ENCODE data around the gene INTS1.

Gene INTS1

GRCh38 chr7:1428941-1429501, 75.2 kb downstream of the INTS1 start:
- DNase-seq = no peak

GRCh38 chr7:1427064-1427657, 77.0 kb downstream of the INTS1 start:
- no peak for DNase-seq

GRCh38 chr7:1426474-1426873, 77.7 kb downstream of the INTS1 start:
- DNase-seq = no peak

- no peak for DNase-seq
Observed at GRCh38 chr7:1425292-1426136, 78.7 kb downstream of the INTS1 start.

- DNase-seq = no peak
Observed at GRCh38 chr7:1424041-1424440, 80.1 kb downstream of the INTS1 start.

- no peak for DNase-seq
Observed at GRCh38 chr7:1423264-1423811, 80.9 kb downstream of the INTS1 start.

GRCh38 chr7:1422512-1423263, 81.5 kb downstream of the INTS1 start:
- no peak for DNase-seq

- DNase-seq = no peak
Observed at GRCh38 chr7:1421946-1422345, 82.2 kb downstream of the INTS1 start.

GRCh38 chr7:1421020-1421790, 83.0 kb downstream of the INTS1 start:
- DNase-seq = no peak
